Esophagus muscularis mucosa (tissue), 4 donors: ENCODE results near the gene CCDC40. TPM values are rescaled to one million over a fixed set of nuclear protein-coding genes. Genes with fewer than 3 reads are reported as not detected.

Source experiments
- DNase-seq: peaks from one replicate; pipeline ENCODE4 v3.0.0-alpha.2; 2017; ENCODE audit errors: extremely low spot score
- H3K27ac ChIP-seq, 4 donors: fragments of 200-600 bp; sonication (generic); replicated peaks in 1 of 4; 1 replicate in 3 of 4; 2 replicates in 1 of 4; pipeline ENCODE4 v1.5.1; 2016 to 2019; ENCODE audit warnings: mild to moderate bottlenecking in 1 of 4
- H3K27me3 ChIP-seq, 4 donors: fragments of 200-600 bp; sonication (generic); one replicate each; pipeline versions ENCODE4 v1.5.1 to v1.6.0; 2016 to 2019
- H3K36me3 ChIP-seq, 4 donors: fragments of 200-600 bp; sonication (generic); one replicate each; pipeline ENCODE4 v1.5.1; 2016 to 2019
- H3K4me1 ChIP-seq, 4 donors: fragments of 200-600 bp; sonication (generic); one replicate each; pipeline ENCODE4 v1.5.1; 2016 to 2019
- H3K4me3 ChIP-seq, 4 donors: fragments of 200-600 bp; sonication (generic); 1 replicate in 2 of 4; 2 replicates in 2 of 4; pipeline ENCODE4 v1.5.1; 2016 to 2019; ENCODE audit warnings: mild to moderate bottlenecking in 4 of 4, moderate library complexity in 1 of 4
- H3K9me3 ChIP-seq, 4 donors: fragments of 200-600 bp; sonication (generic); 1 replicate in 3 of 4; 2 replicates in 1 of 4; pipeline ENCODE4 v1.5.1; 2016 to 2019
- EP300 ChIP-seq: sonication (generic); formaldehyde crosslinking; IDR thresholded peaks from one replicate; pipeline ENCODE4 v1.6.1; 2017; ENCODE audit warnings: antibody characterized with exemption
- POLR2A ChIP-seq: fragments of 450-650 bp; IDR thresholded peaks from one replicate; pipeline ENCODE4 v1.6.1; 2017; ENCODE audit warnings: antibody characterized with exemption, moderate library complexity, mild to moderate bottlenecking, low read depth
- POLR2AphosphoS5 ChIP-seq, 2 donors: sonication (generic); formaldehyde crosslinking; IDR thresholded peaks; one replicate each; pipeline ENCODE4 v1.6.1; 2017; ENCODE audit warnings: antibody characterized with exemption in 2 of 2
- WGBS: methylation state at CpG from one replicate; pipeline ENCODE4 v1.1.5; 2018; 5-methylcytosine and 5-hydroxymethylcytosine counted together
- intact Hi-C: fragments of 100-400 bp; cut with DNase I; formaldehyde crosslinking; loops from one replicate; pipeline ENCODE4 v1.15.1; 2023
- total RNA-seq, 4 donors: library from RNA; depleted of rRNA; stranded (reverse); fragments of >200 nt; gene quantifications; one replicate each; pipeline versions ENCODE4 v1.1.0 to v1.2.1, GENCODE V29; 2016
- TF ChIP-seq, protein P1 (sequence below), 3 experiments: fragments of 200-600 bp in 2 of 3; fragments of 450-650 bp in 1 of 3; sonication (generic) in 2 of 3; IDR thresholded peaks; one replicate each; pipeline ENCODE4 v1.5.1; 2017 to 2019; ENCODE audit warnings: antibody characterized with exemption in 3 of 3, mild to moderate bottlenecking in 2 of 3, moderate library complexity in 1 of 3

CCDC40 gene
- total RNA-seq, 4 donors from 2014 or later: 4.9 to 9.5 (median 7.8) TPM

DNA sequence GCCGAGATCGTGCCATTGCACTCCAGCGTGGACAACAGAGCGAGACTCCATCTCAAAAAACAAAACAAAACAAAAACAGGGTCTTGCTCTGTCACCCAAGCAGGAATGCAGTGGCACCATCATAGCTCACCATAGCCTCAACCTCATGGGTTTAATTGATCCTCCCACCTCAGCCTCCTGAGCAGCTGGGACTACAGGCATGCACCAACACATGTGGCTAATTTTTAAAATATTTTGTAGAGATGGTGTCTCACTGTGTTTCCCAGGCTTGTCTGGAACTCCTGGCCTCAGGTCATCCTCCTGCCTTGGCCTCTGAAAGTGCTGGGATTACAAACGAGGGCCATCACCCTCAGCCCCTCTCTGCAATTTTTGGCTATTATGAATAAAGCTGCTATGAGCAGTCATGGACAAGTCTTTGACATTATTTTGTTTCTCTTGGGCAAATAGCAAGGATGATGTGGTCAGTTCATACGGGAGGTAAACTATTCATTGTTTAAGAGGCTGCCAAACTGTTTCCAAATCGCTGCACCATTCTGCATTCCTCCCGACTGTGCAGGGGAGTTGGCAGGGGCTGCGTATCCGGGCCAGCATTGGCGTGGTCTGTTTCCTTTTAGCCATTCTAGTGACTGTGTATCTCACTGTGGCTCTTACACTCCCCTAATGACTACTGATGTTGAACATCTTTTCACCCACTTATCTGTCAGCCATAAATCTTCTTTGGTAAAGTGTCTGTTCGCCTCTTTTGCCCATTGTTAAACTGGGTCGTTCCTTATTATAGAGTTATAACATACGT lies 89.4 kb downstream of the CCDC40 start:
- Histone ChIP-seq H3K4me3 (no peak overlapping the region), H3K27me3 (peaks cover 0 to 36% (median 0%) of the 10 kb centered on the region in 4 donors), H3K36me3 (no peaks in the 10 kb centered on the region), H3K4me1 (no peaks in the 10 kb centered on the region), H3K9me3 (no peaks in the 10 kb centered on the region), H3K27ac (no peak overlapping the region)
- no peak for TF ChIP-seq EP300
- WGBS: 70% methylated on average over 14 of the region's 14 CpGs
- no peak for DNase-seq
- intact Hi-C loops: no loop called here

DNA sequence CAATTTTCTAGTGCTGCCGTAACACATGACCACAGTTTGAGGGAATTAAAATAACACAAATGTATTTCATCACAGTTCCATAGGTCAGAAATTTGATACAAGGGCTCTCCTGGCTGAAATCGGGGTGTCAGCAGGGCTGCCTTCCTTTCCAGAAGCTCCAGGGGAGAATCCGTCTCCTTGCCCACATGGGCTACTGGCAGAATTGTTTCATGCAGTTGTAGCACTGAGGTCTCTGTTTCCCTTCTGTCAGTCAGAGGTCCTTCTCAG lies 89.9 kb downstream of the CCDC40 start:
- no peaks in the 10 kb centered on the region for H3K36me3 ChIP-seq
- peaks cover 0 to 40% (median 0%) of the 10 kb centered on the region in 4 donors for H3K27me3 ChIP-seq
- H3K9me3 ChIP-seq: no peaks in the 10 kb centered on the region
- no peak for TF ChIP-seq POLR2AphosphoS5 (IDR thresholded peaks at IDR 0.05)
- no peak for TF ChIP-seq EP300
- TF ChIP-seq POLR2A: no peak
- TF ChIP-seq, protein P1, sequence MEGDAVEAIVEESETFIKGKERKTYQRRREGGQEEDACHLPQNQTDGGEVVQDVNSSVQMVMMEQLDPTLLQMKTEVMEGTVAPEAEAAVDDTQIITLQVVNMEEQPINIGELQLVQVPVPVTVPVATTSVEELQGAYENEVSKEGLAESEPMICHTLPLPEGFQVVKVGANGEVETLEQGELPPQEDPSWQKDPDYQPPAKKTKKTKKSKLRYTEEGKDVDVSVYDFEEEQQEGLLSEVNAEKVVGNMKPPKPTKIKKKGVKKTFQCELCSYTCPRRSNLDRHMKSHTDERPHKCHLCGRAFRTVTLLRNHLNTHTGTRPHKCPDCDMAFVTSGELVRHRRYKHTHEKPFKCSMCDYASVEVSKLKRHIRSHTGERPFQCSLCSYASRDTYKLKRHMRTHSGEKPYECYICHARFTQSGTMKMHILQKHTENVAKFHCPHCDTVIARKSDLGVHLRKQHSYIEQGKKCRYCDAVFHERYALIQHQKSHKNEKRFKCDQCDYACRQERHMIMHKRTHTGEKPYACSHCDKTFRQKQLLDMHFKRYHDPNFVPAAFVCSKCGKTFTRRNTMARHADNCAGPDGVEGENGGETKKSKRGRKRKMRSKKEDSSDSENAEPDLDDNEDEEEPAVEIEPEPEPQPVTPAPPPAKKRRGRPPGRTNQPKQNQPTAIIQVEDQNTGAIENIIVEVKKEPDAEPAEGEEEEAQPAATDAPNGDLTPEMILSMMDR (IDR thresholded peaks at IDR 0.05): no peak
- DNase-seq: no peak
- intact Hi-C loops: no loop called here
- H3K4me1 ChIP-seq: no peaks in the 10 kb centered on the region
- H3K4me3 ChIP-seq: no peak overlapping the region
- 88% methylated on average over 3 of the region's 3 CpGs for WGBS
- no peak overlapping the region for H3K27ac ChIP-seq

DNA sequence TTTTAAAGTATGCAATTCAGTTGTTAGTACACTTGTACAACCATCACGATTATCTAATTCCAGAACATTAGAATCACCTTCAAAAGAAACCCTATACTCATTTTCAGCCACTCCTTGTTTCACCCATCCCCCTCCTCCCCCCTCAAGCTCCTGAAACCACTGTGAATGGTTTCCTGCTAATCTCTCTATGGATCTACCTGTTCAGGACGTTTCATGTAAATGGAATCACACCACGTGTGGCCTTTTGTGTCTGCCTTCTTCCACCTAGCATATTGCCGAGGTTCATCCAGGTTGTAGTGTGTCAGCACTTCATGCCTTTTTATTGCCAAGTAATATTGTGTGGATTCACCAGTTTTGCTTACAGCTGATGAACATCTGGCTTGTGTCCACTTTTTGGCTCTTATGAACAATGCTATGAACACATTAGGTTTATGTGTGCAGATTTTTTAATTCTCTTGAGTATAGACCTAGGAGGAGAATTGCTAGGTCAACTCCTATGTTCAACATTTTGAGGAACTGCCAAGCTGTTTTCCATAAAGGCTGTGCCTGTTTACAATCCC lies 92.6 kb downstream of the CCDC40 start:
- peaks cover 0 to 25% (median 0%) of the 10 kb centered on the region in 4 donors for H3K27me3 ChIP-seq
- WGBS: 45% methylated on average over 4 of the region's 4 CpGs
- no peaks in the 10 kb centered on the region for H3K4me1 ChIP-seq
- no peak overlapping the region for H3K27ac ChIP-seq
- H3K4me3 ChIP-seq: no peak overlapping the region
- no peak for DNase-seq
- intact Hi-C loops: no loop called here
- TF ChIP-seq, protein P1 (IDR thresholded peaks at IDR 0.05): no peak
- TF ChIP-seq POLR2AphosphoS5 (IDR thresholded peaks at IDR 0.05) (no peak), POLR2A (no peak), EP300 (no peak)
- H3K9me3 ChIP-seq: no peaks in the 10 kb centered on the region
- H3K36me3 ChIP-seq: peaks cover 8 to 14% (median 12%) of the 10 kb centered on the region in 4 donors

DNA sequence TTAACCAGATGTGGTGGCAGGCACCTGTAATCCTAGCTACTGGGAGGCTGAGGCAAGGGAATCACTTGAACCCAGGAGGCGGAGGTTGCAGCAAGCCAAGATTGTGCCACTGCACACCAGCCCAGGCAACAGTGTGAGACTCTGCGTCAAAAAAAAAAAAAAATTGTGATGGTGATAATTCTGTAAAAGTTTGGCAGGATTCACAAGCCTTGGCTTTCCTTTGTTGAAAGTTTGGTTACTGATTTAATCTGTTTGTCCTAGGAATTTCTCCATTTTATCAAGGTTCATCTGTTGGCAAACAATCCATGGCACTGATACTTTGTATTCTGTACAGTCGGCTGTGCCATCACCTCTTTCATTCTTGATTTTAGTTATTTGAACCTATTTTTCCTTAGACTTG lies 94.5 kb downstream of the CCDC40 start:
- H3K4me3 ChIP-seq: no peak overlapping the region
- DNase-seq: no peak
- no peaks in the 10 kb centered on the region for H3K9me3 ChIP-seq
- intact Hi-C loops: no loop called here
- 99% methylated on average over 3 of the region's 3 CpGs for WGBS
- TF ChIP-seq POLR2AphosphoS5 (IDR thresholded peaks at IDR 0.05) (no peak), POLR2A (no peak), EP300 (no peak)
- TF ChIP-seq, protein P1 (IDR thresholded peaks at IDR 0.05): no peak
- H3K36me3 ChIP-seq: peaks cover 27 to 33% (median 31%) of the 10 kb centered on the region in 4 donors
- peaks cover 0 to 11% (median 0%) of the 10 kb centered on the region in 4 donors for H3K27me3 ChIP-seq
- no peak overlapping the region for H3K27ac ChIP-seq
- no peaks in the 10 kb centered on the region for H3K4me1 ChIP-seq

DNA sequence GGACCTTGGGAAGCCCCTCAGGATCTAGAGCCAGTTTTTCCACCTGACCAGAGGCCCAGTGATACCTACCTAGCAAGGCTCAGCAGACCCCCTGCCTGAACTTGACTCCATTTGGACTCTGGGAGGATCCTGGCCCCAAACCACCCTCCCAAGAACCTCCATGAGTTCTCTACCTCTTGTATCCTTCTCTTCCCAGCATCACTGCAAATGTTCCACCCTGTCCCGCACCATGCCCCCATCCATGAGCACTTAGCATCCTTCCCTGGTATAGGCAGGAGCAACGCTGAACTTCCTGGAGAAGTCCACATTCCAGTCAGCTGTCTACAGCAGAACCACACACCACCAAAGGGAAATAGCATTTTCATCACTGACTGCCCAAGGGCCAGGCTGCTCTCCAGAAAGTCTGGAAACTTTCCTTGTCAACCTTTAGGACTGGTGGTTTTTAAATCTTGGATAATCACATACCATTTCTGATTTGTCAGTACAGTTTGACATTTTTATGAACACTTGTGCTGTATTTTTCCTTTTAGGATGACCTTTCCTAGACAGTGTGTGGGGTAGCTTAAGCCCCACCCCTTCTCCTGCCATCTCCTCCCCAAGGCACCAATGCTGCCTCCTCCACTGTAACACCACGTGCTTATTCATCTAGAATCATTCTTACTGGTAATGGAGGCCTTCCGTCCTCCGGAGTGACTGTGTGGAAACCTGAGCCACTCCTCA lies 96.6 kb downstream of the CCDC40 start:
- H3K9me3 ChIP-seq: no peaks in the 10 kb centered on the region
- intact Hi-C loops: no loop called here
- H3K4me3 ChIP-seq: no peak overlapping the region
- DNase-seq: no peak
- H3K36me3 ChIP-seq: peaks cover 48 to 54% (median 52%) of the 10 kb centered on the region in 4 donors
- no peaks in the 10 kb centered on the region for H3K4me1 ChIP-seq
- H3K27me3 ChIP-seq: peaks cover 0 to 4% (median 0%) of the 10 kb centered on the region in 4 donors
- TF ChIP-seq POLR2AphosphoS5 (IDR thresholded peaks at IDR 0.05): no peak
- H3K27ac ChIP-seq: no peak overlapping the region
- 90% methylated on average over 5 of the region's 5 CpGs for WGBS
